Suprapubic skin (tissue), 4 donors: ENCODE measurements around the gene CABLES1. TPM values are rescaled to one million over a fixed set of nuclear protein-coding genes. Genes with fewer than 3 reads are reported as not detected.

Experiments
- DNase-seq, 2 donors: peaks; one replicate each; pipeline ENCODE4 v3.0.0-alpha.2; 2019; ENCODE audit warnings: low spot score in 2 of 2
- H3K27ac ChIP-seq: fragments of 200-600 bp; sonication (generic); one replicate; pipeline ENCODE4 v1.5.1; 2019
- H3K27me3 ChIP-seq: fragments of 200-600 bp; sonication (generic); one replicate; pipeline ENCODE4 v1.5.1; 2019
- H3K36me3 ChIP-seq: fragments of 200-600 bp; sonication (generic); one replicate; pipeline ENCODE4 v1.5.1; 2019
- H3K4me1 ChIP-seq: fragments of 200-600 bp; sonication (generic); one replicate; pipeline ENCODE4 v1.5.1; 2019
- H3K4me3 ChIP-seq: fragments of 200-600 bp; sonication (generic); one replicate; pipeline ENCODE4 v1.5.1; 2019; ENCODE audit warnings: mild to moderate bottlenecking
- H3K9me3 ChIP-seq: fragments of 200-600 bp; sonication (generic); one replicate; pipeline ENCODE4 v1.5.1; 2019
- CTCF ChIP-seq, 2 donors: fragments of 200-600 bp in 1 of 2; fragments of 450-650 bp in 1 of 2; sonication (generic) in 1 of 2; IDR thresholded peaks; one replicate each; pipeline ENCODE4 v1.5.1; 2016 to 2019; ENCODE audit warnings: antibody characterized with exemption in 2 of 2, mild to moderate bottlenecking in 1 of 2, moderate library complexity in 1 of 2
- EP300 ChIP-seq: sonication (generic); formaldehyde crosslinking; IDR thresholded peaks from one replicate; pipeline ENCODE4 v1.6.1; 2017; ENCODE audit warnings: antibody characterized with exemption
- POLR2A ChIP-seq, 2 donors: fragments of 450-650 bp; IDR thresholded peaks; one replicate each; pipeline ENCODE4 v1.6.1; 2017; ENCODE audit warnings: antibody characterized with exemption in 2 of 2, mild to moderate bottlenecking in 2 of 2, moderate library complexity in 2 of 2
- POLR2AphosphoS5 ChIP-seq, 3 donors: sonication (generic); formaldehyde crosslinking; IDR thresholded peaks; one replicate each; pipeline ENCODE4 v1.6.1; 2017; ENCODE audit warnings: antibody characterized with exemption in 3 of 3
- WGBS: methylation state at CpG from one replicate; pipeline ENCODE4 v1.1.5; 2018; 5-methylcytosine and 5-hydroxymethylcytosine counted together
- total RNA-seq, 4 donors: library from RNA; depleted of rRNA; stranded (reverse); fragments of >200 nt; gene quantifications; one replicate each; pipeline ENCODE4 v1.1.0, GENCODE V29; 2016

The CABLES1 gene
- total RNA-seq, 4 donors from 2014 or later: 24.9 to 42.2 (median 38.0) TPM

DNA sequence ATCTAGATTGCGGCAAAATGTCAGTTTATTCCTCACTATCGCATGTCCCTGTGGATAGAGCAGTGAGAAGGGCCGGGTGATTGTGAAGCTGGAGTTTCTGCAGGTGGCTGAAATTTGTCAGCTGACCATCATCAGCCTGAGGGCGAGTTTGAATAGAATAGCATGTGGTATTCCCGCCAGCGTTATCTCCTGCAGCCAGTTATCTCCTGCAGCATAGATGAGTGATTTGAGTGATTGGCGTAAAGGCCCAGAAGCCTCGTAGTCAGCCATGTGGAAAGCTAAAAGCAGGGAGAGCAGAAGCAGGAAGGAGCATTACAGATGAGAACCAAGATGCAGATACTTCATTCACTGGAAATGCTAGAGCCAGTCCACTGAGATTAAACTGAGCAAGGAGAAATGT, 65.5 kb downstream of the CABLES1 start:
- no peak for DNase-seq
- Histone ChIP-seq H3K36me3 (peaks cover 12% of the 10 kb centered on the region), H3K4me3 (no peak overlapping the region), H3K27me3 (no peaks in the 10 kb centered on the region), H3K4me1 (peaks cover 5% of the 10 kb centered on the region), H3K27ac (no peak overlapping the region), H3K9me3 (no peaks in the 10 kb centered on the region)
- TF ChIP-seq POLR2A (IDR thresholded peaks at IDR 0.05) (no peak), CTCF (IDR thresholded peaks at IDR 0.05) (no peak), EP300 (no peak), POLR2AphosphoS5 (IDR thresholded peaks at IDR 0.05) (no peak)
- WGBS: 85% methylated on average over 8 of the region's 8 CpGs

- DNase-seq: no peak
- 96% methylated on average over 10 of the region's 10 CpGs for WGBS
- Histone ChIP-seq H3K9me3 (no peaks in the 10 kb centered on the region), H3K36me3 (peaks cover 10% of the 10 kb centered on the region), H3K27ac (no peak overlapping the region), H3K4me3 (no peak overlapping the region), H3K27me3 (no peaks in the 10 kb centered on the region), H3K4me1 (peaks cover under 1% of the 10 kb centered on the region)
- TF ChIP-seq POLR2AphosphoS5 (IDR thresholded peaks at IDR 0.05): no peak
- no peak for TF ChIP-seq EP300
- TF ChIP-seq POLR2A (IDR thresholded peaks at IDR 0.05): no peak
- no peak for TF ChIP-seq CTCF (IDR thresholded peaks at IDR 0.05)
These were observed 66.5 kb downstream of the CABLES1 start for GRCh38 chr18:23201741-23202140.

GRCh38 chr18:23203891-23204432, 68.7 kb downstream of the CABLES1 start:
- TF ChIP-seq EP300 (no peak), CTCF (IDR thresholded peaks at IDR 0.05) (no peak), POLR2A (IDR thresholded peaks at IDR 0.05) (no peak), POLR2AphosphoS5 (IDR thresholded peaks at IDR 0.05) (no peak)
- H3K36me3 ChIP-seq: no peaks in the 10 kb centered on the region
- H3K4me1 ChIP-seq: peaks cover 5% of the 10 kb centered on the region
- DNase-seq: no peak
- no peak overlapping the region for H3K27ac ChIP-seq
- 91% methylated on average over 15 of the region's 15 CpGs for WGBS
- H3K4me3 ChIP-seq: no peak overlapping the region
- H3K27me3 ChIP-seq: no peaks in the 10 kb centered on the region
- H3K9me3 ChIP-seq: no peaks in the 10 kb centered on the region

GRCh38 chr18:23204589-23205235, 69.4 kb downstream of the CABLES1 start:
- Histone ChIP-seq H3K4me3 (no peak overlapping the region), H3K27me3 (no peaks in the 10 kb centered on the region), H3K27ac (no peak overlapping the region), H3K36me3 (no peaks in the 10 kb centered on the region), H3K4me1 (peaks cover 10% of the 10 kb centered on the region), H3K9me3 (no peaks in the 10 kb centered on the region)
- DNase-seq: no peak
- 85% methylated on average over 10 of the region's 10 CpGs for WGBS
- no peak for TF ChIP-seq CTCF (IDR thresholded peaks at IDR 0.05)
- TF ChIP-seq EP300: no peak
- no peak for TF ChIP-seq POLR2A (IDR thresholded peaks at IDR 0.05)

- WGBS: 91% methylated on average over 9 of the region's 9 CpGs
- H3K27ac ChIP-seq: no peak overlapping the region
- no peaks in the 10 kb centered on the region for H3K9me3 ChIP-seq
- no peak for DNase-seq
- no peaks in the 10 kb centered on the region for H3K27me3 ChIP-seq
- TF ChIP-seq POLR2A (IDR thresholded peaks at IDR 0.05): no peak
- TF ChIP-seq CTCF (IDR thresholded peaks at IDR 0.05): no peak
- TF ChIP-seq POLR2AphosphoS5 (IDR thresholded peaks at IDR 0.05): no peak
- TF ChIP-seq EP300: no peak
- H3K36me3 ChIP-seq: no peaks in the 10 kb centered on the region
- peaks cover 22% of the 10 kb centered on the region for H3K4me1 ChIP-seq
- no peak overlapping the region for H3K4me3 ChIP-seq
These were observed 70.7 kb downstream of the CABLES1 start for GRCh38 chr18:23205980-23206379.
